ENCODE data around the gene DOCK4.

The DOCK4 gene

GRCh38 chr7:112105584-112106530 lies 100.3 kb downstream of the DOCK4 start:
- no peak for DNase-seq (ENCODE audit: low spot score)

DNA sequence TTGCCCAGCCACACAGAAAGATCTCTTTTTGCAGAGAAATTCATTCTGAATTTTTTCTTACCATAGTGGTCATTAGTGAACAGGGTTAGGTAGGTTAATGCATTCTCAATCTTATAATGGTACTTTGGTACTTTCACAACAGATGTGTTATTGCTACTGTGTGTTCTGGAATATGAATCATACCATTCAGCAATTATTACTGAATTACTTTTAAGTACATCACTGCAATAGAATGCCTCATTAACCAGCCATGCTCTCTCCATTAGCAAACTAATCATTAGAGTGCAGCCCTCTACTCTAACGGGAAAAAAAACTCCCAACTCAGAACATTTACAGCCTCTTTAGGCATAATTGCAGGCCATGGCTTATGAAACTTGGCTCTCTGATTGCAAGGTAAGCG lies 102.1 kb downstream of the DOCK4 start:
- DNase-seq (ENCODE audit: low spot score): no peak

DNA sequence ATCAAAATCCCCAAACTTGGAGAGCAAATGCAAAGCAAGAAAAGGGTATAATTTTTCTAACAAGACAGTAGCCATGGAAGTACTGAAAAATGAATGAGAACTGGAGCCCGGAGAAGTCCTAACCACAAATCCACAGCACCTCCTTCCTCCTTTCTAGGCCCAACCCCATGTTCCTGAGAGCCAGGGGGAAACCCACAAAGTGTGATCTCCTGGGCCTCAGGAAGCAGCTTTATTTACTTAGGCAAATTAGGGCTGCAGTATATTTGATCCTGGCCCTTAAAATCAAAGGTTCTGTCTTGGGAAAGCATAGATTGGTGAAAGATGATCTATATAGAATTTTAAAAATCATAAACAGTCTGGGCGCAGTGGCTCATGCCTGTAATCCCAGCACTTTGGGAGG lies 103.0 kb downstream of the DOCK4 start:
- DNase-seq (ENCODE audit: low spot score): no peak

DNA sequence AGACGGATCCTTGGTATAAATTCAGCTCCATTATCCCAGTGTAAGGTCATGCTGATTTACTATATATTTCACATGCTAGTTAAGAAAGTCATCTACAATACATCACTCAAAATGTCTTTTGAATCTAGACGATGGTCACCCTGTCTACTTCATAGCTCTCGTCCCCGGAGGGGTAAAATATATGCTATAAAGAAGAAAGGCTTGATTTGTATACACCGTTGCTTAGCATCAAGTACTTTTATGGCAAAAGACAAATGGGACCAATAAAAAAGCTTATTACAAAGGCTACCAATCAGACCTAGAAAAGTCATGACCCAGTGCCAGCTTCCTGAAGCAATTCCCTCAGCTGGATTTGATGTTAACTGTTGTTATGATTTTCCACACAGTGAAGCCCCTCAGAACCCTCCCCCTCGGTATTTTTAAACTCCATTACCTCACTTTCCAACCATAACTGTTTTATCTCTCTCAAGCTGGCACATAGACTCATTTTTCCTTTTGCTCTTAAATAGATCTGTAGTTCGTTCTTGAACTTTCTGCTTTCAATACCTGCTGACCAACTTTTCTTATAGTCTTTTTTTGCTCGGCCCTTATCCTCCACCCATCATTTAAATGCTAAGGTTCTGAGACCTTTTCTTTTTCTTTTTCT lies 104.9 kb downstream of the DOCK4 start:
- no peak for DNase-seq (ENCODE audit: low spot score)

- no peak for DNase-seq (ENCODE audit: low spot score)
Measured at GRCh38 chr7:112097524-112097923, 108.7 kb downstream of the DOCK4 start.

DNA sequence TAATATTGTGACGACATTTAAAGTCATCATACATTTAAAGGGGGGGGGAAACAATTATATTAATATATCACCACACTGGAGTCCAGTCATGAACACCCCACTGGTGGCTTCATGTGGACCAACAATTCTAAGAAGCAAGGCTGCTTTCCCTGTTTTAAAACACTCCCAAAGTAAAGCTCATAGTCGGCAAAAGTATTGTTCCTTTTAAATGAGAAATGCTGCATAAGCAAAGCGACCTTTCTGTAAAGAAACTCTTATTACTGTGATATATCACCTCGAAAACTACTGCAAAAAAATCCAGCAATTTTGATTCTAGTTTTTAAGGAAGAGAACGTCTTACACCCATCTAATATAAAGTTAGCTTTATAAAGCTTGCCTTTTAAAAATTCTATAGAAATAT lies 112.8 kb downstream of the DOCK4 start:
- DNase-seq (ENCODE audit: low spot score): no peak

DNA sequence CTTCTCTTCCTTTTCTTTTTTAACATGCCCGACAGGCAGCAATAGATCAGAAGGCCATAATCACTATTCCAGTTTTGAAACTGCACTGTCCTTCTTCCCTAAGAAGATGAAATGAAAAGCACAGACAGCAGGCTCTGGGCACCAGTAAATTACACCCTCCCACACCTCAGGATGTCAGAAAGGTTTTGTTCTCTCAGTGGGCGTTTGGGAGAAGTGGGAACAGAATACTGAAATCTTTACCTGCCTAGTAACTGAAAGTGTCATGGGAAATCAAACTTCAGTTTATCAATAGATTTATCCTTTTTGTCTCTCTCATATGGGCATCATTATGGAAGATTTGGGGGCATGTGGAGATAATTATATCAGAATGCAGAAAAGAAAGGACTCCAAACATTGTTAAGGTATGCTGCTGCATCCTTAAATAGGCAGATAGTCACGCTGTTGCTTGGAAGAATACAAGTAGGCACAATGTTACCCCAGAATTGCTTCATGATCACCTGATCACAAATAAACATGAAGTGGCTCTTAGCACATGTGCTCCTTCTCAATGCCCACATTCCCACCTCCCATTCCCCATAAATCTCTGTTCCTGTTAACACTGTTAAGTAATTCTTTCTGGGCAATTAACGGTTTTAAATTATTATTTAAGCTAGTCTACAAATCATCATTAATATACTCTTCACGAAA lies 113.3 kb downstream of the DOCK4 start:
- DNase-seq (ENCODE audit: low spot score): no peak

DNA sequence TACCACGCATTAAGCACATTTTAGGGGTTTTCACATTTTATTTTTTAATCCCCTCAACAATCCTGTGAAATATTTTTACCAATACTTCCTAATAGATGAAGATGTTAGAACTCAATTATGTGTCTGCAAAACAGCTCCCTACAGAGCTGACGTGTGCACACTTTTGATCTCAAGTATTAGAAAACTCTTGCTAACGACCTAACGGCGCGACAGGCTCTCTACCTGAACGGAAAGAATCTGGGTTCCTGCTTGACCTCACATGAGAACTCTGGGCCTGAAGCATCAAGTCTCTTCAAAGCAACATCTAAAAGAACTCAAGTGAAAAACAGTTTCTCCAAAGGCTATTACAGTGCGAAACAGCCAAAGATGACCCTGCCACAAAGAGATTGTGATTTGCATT lies 113.9 kb downstream of the DOCK4 start:
- no peak for DNase-seq (ENCODE audit: low spot score)

DNA sequence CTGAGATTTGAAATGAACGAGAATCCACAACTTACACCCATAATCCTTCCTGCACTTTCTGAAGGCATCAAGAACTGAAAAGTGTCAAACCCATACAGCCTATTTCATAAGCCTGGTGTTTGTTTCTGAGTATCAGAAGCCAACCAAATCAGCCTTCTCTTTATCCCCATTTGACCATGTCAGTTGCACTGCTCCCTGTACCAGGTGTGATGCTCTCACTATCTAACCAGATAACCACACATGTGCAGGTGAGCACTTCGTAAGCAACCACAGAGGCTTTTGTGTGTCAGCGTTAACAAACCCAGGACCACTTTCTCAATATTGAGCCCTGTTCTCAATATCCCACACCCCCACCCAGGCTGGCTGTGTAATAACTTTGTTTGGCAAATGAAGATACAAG lies 114.4 kb downstream of the DOCK4 start:
- no peak for DNase-seq (ENCODE audit: low spot score)

- DNase-seq (ENCODE audit: low spot score): no peak
Measured at GRCh38 chr7:112089551-112089950, 116.6 kb downstream of the DOCK4 start.

DNA sequence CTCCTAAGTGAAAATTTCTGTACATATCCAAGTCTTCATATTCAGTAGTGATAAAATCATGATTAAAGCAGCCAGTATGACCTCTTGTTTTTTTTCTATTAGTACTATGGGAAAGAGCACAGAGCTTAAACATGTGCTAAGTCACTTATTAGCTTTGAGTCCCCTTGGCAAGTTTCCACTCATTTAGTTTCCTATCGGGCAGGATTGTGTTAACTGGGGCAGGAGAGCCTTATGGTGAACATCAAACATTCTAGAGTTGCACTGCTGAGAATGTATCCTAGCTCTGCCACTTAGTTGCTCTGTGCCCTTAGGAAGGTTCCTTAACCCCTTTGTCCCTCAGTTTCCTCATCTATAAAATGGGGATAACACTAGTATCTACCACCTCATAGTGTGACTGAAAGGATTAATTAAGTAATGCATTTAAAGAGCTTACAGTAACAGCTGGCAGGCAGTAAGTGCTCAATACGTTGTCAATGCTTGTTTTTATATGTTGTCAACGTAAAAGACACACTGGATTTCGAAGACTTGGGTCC lies 117.6 kb downstream of the DOCK4 start:
- DNase-seq (ENCODE audit: low spot score): no peak

DNA sequence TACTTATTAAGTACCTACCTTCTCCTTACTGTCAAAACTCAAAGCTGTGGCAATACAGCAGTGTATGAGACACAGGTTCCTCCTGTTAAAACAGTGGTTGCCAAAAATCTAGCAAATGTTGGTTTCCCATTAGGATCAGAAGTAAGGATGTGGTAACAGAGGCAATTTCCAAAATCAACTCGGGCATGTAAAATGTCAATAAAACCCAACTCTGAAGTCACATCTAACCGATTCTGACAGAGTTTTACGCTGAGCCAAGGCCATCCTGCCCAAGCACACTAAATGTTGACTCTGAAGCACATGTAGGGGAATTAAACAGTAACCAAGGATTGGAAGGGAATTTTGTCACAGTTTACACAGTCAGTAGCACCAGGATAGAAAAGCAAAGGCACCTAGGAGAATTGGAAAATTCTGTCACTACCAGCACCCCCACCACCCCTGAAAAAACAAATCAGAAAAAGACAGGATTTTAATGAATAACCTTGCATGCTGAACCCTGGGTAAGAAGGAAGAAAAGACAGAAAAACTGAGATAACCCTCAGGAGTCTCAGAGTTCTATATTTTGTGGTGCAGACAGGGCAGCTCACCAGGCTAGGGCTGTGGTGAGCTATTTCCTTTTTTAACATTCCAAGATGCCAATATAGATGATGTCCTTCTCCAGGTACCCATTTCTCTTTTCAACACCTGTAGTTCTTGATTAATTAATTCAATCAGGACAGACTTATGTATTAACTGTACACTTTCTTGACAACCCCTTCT lies 119.5 kb downstream of the DOCK4 start:
- DNase-seq (ENCODE audit: low spot score): no peak

GRCh38 chr7:112084520-112084971 lies 121.7 kb downstream of the DOCK4 start:
- peak; percentile 17 for DNase-seq (ENCODE audit: low spot score)

DNA sequence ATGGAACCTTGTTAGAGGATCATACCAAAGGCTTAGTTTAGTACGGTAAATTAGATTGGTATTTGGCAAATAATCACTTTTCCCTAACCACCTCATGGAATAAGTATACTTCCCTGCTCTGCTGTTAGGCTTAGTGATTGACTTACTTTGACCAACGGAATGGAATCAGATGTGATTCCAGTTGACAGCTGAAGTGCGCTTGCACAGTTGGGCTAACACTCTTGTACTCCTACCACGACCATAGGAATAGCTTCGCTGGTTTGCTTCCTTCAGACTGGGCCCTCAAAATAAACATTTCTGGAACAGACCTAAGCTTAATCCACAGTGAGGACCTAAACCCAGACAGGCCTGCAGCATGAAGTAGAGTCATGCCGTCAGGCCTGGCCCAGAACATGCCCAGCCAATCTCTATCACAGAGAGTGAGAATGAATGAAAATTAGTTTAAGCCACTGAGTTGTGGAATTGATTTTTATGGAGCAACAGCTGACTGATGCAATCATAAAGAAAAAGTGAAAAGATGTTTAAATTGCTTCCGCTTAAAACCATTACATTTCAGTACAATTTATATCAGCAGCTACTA lies 122.3 kb downstream of the DOCK4 start:
- no peak for DNase-seq (ENCODE audit: low spot score)

DNA sequence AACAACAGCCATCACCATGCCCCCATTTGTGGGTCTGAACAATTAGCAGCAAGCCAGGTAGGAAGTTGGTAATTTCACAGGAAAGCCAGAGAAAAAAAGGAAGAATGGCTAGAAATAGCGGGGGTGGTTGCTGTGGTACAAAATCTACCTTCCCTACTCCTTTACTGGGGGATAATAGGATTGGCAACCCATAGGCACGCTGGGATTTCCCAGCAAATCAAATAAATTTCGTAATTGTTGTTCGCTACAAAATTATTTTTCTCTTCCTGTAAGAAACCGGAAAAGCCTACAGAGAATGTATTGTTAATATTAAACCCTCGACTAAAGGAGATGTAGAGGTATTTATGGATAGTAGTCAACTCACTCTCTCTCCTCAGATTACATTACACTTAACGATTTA lies 123.9 kb downstream of the DOCK4 start:
- no peak for DNase-seq (ENCODE audit: low spot score)

DNA sequence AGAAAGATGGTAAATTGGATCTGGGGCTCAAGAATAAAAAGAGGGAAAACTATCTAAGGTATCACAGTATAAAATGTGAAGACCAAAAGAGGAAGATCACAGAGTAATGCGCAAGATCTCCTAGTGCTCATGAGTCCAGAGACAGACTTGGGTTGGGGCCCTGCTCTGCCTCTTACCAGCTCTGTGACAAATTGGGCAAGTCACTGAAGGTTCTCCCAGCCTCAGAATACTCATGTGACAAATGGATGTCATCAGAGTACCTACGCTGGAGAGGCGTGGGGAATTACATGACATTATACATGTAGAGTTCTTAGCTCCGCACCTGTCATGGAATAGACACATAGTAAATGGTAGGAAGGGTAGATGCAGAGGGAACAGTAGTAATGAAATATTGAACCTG lies 124.4 kb downstream of the DOCK4 start:
- no peak for DNase-seq (ENCODE audit: low spot score)

DNA sequence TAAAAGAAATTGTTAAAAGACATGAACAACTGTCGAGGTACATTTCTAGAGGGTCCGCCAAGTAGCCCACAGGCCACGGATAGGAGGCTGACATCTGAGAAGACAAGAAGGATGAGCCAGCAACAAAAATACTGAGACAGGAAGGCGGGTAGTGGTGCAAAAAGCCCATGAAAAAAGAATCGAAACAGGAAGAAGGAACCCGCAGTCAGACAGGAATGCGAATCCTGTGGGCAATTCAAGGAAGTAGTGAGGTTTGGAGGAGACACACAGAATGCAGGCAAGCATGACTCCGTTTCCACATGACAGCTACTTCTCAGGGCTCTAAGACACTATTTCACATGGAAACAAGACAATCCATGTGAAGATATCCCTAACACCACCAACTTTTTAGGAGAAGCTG lies 125.2 kb downstream of the DOCK4 start:
- DNase-seq (ENCODE audit: low spot score): peak; percentile 48

GRCh38 chr7:112080441-112080840 lies 125.8 kb downstream of the DOCK4 start:
- peak; percentile 63 for DNase-seq (ENCODE audit: low spot score)

GRCh38 chr7:112079673-112080072 lies 126.5 kb downstream of the DOCK4 start:
- peak; percentile 51 for DNase-seq (ENCODE audit: low spot score)

GRCh38 chr7:112079122-112079521 lies 127.1 kb downstream of the DOCK4 start:
- DNase-seq (ENCODE audit: low spot score): no peak

GRCh38 chr7:112076324-112076723 lies 129.9 kb downstream of the DOCK4 start:
- no peak for DNase-seq (ENCODE audit: low spot score)

All from NAMALWA (cell line).